Lung (tissue), 12 donors: ENCODE results near the gene GPR162. TPM values are rescaled to one million over a fixed set of nuclear protein-coding genes. Genes with fewer than 3 reads are reported as not detected.

Experiments
- ATAC-seq: fragments of 200-7000 bp; cut with Tn5 transposase; one replicate; pipeline ENCODE4 v1.9.1; 2020; ENCODE audit warnings: moderate number of reproducible peaks; ENCODE audit not compliant: insufficient read depth, low FRiP score
- DNase-seq, 3 donors: peaks; one replicate each; pipeline ENCODE4 v3.0.0-alpha.2; 2013 to 2017
- H3K27ac ChIP-seq, 2 donors: one replicate each; pipeline ENCODE4 v1.5.1; 2013; ENCODE audit warnings: mild to moderate bottlenecking in 2 of 2, moderate library complexity in 2 of 2, control low read depth in 1 of 2, inconsistent platforms in 1 of 2, low read depth in 1 of 2, low read length in 1 of 2
- H3K27me3 ChIP-seq, 3 donors: one replicate each; pipeline ENCODE4 v1.5.1; 2013; ENCODE audit warnings: low read length in 2 of 3; ENCODE audit not compliant: control insufficient read depth in 3 of 3, insufficient read depth in 3 of 3
- H3K36me3 ChIP-seq, 4 donors: one replicate each; pipeline ENCODE4 v1.5.1; 2013; ENCODE audit warnings: low read length in 4 of 4, mild to moderate bottlenecking in 1 of 4, moderate library complexity in 1 of 4; ENCODE audit not compliant: control insufficient read depth in 4 of 4, insufficient read depth in 4 of 4
- H3K4me1 ChIP-seq, 5 donors: one replicate each; pipeline ENCODE4 v1.5.1; 2013; ENCODE audit warnings: low read length in 5 of 5, mild to moderate bottlenecking in 2 of 5, moderate library complexity in 1 of 5; ENCODE audit not compliant: control insufficient read depth in 5 of 5, insufficient read depth in 5 of 5
- H3K4me3 ChIP-seq: one replicate; pipeline ENCODE4 v1.5.1; 2013; ENCODE audit warnings: mild to moderate bottlenecking, control low read depth, moderate library complexity
- H3K9ac ChIP-seq, 2 donors: one replicate each; pipeline ENCODE4 v1.5.1; 2013; ENCODE audit warnings: low read length in 2 of 2, control low read depth in 1 of 2; ENCODE audit not compliant: insufficient read depth in 1 of 2
- H3K9me3 ChIP-seq, 4 donors: one replicate each; pipeline ENCODE4 v1.5.1; 2013; ENCODE audit warnings: low read length in 3 of 4, mild to moderate bottlenecking in 1 of 4, moderate library complexity in 1 of 4; ENCODE audit not compliant: control insufficient read depth in 4 of 4, insufficient read depth in 3 of 4
- CTCF ChIP-seq: IDR thresholded peaks from 2 replicates; pipeline ENCODE4 v1.5.1; 2012; ENCODE audit warnings: mild to moderate bottlenecking; ENCODE audit errors: control extremely low read depth, extremely low read depth
- WGBS, 2 donors: extraction: QIAGEN DNeasy Blood & Tissue Kit; methylation state at CpG; one replicate each; pipeline ENCODE4 v1.1.7; 2013; 5-methylcytosine and 5-hydroxymethylcytosine counted together
- polyA plus RNA-seq, 2 donors: library from polyadenylated mRNA; stranded (reverse); fragments of 200-250 nt; gene quantifications; one replicate each; pipeline ENCODE4 v1.2.1, GENCODE V29; 2013
- total RNA-seq, 2 donors: library from RNA; depleted of rRNA in 1 of 2; stranded (reverse); fragments of >200 nt in 1 of 2; gene quantifications; one replicate each; pipeline ENCODE4 v1.2.1, GENCODE V29; 2014 to 2021
- donor health status: control.
- donor health status: control.
- donor health status: Bipolar disorder and iron deficiency.
- donor health status: healthy.
- donor health status: DM: yes; HTN: yes; CAD: no.

Gene GPR162
- total and polyA plus RNA-seq, 4 donors = 22.8 to 36.0 (median 24.0) TPM

GRCh38 chr12:6792522-6793201 is 29.0 kb upstream of the GPR162 start:
- DNase-seq = peak; percentile 81 to 85 (median 81)

GRCh38 chr12:6795088-6795487 is 26.5 kb upstream of the GPR162 start:
- no peak overlapping the region for H3K9ac ChIP-seq

More at GRCh38 chr12:6792522-6793201, 29.0 kb upstream of the GPR162 start:
- WGBS, 2 donors = 15 to 17% methylated on average over 12 of the region's 12 CpGs
- Histone ChIP-seq H3K9me3 (no peaks in the 10 kb centered on the region), H3K36me3 (peaks cover 0 to 18% (median 6%) of the 10 kb centered on the region in 4 donors), H3K4me3 (no peak overlapping the region), H3K27ac (peak overlapping the region in 1 of 2 donors; percentile 80), H3K9ac (peak overlapping the region; percentile 49 to 61), H3K27me3 (no peaks in the 10 kb centered on the region), H3K4me1 (peaks cover 0 to 34% (median 16%) of the 10 kb centered on the region in 5 donors)
- ATAC-seq = no peak
- no peak for TF ChIP-seq CTCF

GRCh38 chr12:6796576-6796975 is 25.0 kb upstream of the GPR162 start:
- no peak for TF ChIP-seq CTCF
- DNase-seq (no peak), ATAC-seq (no peak)
- Histone ChIP-seq H3K4me3 (no peak overlapping the region), H3K27me3 (no peaks in the 10 kb centered on the region), H3K9ac (no peak overlapping the region), H3K9me3 (no peaks in the 10 kb centered on the region), H3K27ac (no peak overlapping the region), H3K4me1 (peaks cover 0 to 19% (median 9%) of the 10 kb centered on the region in 5 donors), H3K36me3 (peaks cover 0 to 23% (median 9%) of the 10 kb centered on the region in 4 donors)
- WGBS, 2 donors = 92 to 95% methylated on average over 4 of the region's 4 CpGs

More at GRCh38 chr12:6795088-6795487, 26.5 kb upstream of the GPR162 start:
- no peaks in the 10 kb centered on the region for H3K27me3 ChIP-seq
- peaks cover 0 to 28% (median 12%) of the 10 kb centered on the region in 5 donors for H3K4me1 ChIP-seq
- DNase-seq = no peak
- ATAC-seq = no peak
- 85 to 95% methylated on average over 2 of the region's 2 CpGs for WGBS, 2 donors
- no peaks in the 10 kb centered on the region for H3K9me3 ChIP-seq
- TF ChIP-seq CTCF = no peak
- no peak overlapping the region for H3K4me3 ChIP-seq
- no peak overlapping the region for H3K27ac ChIP-seq
- peaks cover 0 to 23% (median 9%) of the 10 kb centered on the region in 4 donors for H3K36me3 ChIP-seq

GRCh38 chr12:6799147-6799546 is 22.5 kb upstream of the GPR162 start:
- Histone ChIP-seq H3K4me1 (no peaks in the 10 kb centered on the region), H3K9me3 (no peaks in the 10 kb centered on the region), H3K36me3 (peaks cover 0 to 31% (median 13%) of the 10 kb centered on the region in 4 donors), H3K27me3 (no peaks in the 10 kb centered on the region), H3K4me3 (no peak overlapping the region), H3K9ac (no peak overlapping the region), H3K27ac (no peak overlapping the region)
- DNase-seq (no peak), ATAC-seq (no peak)
- TF ChIP-seq CTCF = no peak
- WGBS, 2 donors = 88 to 89% methylated on average over 5 of the region's 5 CpGs
